Measurements from ENCODE around the gene TTC28.

DNA sequence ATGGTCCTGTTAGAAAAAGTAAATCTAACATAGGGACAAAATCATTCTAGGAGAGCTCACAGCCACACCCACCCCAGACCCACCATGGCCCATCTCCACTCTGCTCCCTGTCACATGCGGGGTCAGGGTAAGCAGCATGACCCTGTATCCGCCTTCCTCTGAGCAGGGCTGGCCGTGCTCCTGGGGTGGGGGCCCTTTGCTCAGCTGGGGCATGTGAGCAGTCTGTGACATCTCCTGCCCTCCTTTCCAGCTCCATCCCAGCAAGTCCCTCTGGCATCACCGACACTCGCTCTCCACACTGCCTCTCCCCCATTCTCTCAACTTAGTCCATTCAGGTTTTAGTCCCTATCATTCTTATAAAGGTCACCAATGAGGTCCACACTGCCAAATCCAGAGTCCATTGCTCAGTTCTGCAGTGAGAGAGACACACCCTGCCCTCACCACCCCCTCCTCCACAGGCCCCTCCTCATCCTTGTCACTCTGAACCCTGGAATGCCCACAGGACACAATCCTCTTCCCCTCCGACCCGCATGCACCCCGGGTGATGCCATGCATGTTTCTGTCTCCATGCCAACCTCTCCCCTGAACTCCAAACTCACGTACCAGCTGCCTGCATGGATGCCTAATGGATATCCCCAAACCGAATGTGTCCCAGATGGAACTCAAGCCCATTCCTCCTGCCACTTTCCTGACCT is 695.5 kb downstream of the TTC28 start:
- TF ChIP-seq, protein P1, sequence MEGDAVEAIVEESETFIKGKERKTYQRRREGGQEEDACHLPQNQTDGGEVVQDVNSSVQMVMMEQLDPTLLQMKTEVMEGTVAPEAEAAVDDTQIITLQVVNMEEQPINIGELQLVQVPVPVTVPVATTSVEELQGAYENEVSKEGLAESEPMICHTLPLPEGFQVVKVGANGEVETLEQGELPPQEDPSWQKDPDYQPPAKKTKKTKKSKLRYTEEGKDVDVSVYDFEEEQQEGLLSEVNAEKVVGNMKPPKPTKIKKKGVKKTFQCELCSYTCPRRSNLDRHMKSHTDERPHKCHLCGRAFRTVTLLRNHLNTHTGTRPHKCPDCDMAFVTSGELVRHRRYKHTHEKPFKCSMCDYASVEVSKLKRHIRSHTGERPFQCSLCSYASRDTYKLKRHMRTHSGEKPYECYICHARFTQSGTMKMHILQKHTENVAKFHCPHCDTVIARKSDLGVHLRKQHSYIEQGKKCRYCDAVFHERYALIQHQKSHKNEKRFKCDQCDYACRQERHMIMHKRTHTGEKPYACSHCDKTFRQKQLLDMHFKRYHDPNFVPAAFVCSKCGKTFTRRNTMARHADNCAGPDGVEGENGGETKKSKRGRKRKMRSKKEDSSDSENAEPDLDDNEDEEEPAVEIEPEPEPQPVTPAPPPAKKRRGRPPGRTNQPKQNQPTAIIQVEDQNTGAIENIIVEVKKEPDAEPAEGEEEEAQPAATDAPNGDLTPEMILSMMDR (conservative IDR thresholded peaks at IDR 0.05 in 1 of 2, IDR thresholded peaks at IDR 0.05 in 1 of 2; ENCODE audit: low read depth in 1 of 2, low read length in 2 of 2), result no peak
- TF ChIP-seq EZH2 (IDR thresholded peaks at IDR 0.05; ENCODE audit: low read length, missing control alignments), result no peak
